ENCODE data around the gene SEMA3F.
A peak's percentile ranks its signal among the peaks of the same experiment; 100 is the strongest.

The SEMA3F gene

GRCh38 chr3:50233176-50233575, 78.1 kb downstream of the SEMA3F start:
- H3K27me3 ChIP-seq (ENCODE audit: control insufficient read depth in 1 of 2, insufficient read depth in 2 of 2, low read length in 2 of 2): no peaks in the 10 kb centered on the region
- no peak overlapping the region for H3K9ac ChIP-seq (ENCODE audit: low read length)
- no peaks in the 10 kb centered on the region for H3K36me3 ChIP-seq (ENCODE audit: insufficient read depth, low read length)
- H3K4me3 ChIP-seq (ENCODE audit: low read depth in 1 of 2, low read length in 2 of 2): no peak overlapping the region
- no peaks in the 10 kb centered on the region for H3K9me3 ChIP-seq (ENCODE audit: low read length)
- H3K4me1 ChIP-seq (ENCODE audit: insufficient read depth, low read length): peaks cover 11% of the 10 kb centered on the region
- H3K27ac ChIP-seq (ENCODE audit: low read depth, low read length): no peak overlapping the region

GRCh38 chr3:50235716-50236483, 80.8 kb downstream of the SEMA3F start, which contains the start of gene GNAI2:
Gene GNAI2 (plus strand): TSS chr3:50236204. CDS start chr3:50236336, 132 bp downstream.
- H3K4me1 ChIP-seq (ENCODE audit: insufficient read depth, low read length): peaks cover 37% of the 10 kb centered on the region
- no peaks in the 10 kb centered on the region for H3K27me3 ChIP-seq (ENCODE audit: control insufficient read depth in 1 of 2, insufficient read depth in 2 of 2, low read length in 2 of 2)
- no peaks in the 10 kb centered on the region for H3K9me3 ChIP-seq (ENCODE audit: low read length)
- peak within 1 kb of the TSS; percentile 62 to 96 for H3K4me3 ChIP-seq (ENCODE audit: low read depth in 1 of 2, low read length in 2 of 2)
- H3K9ac ChIP-seq (ENCODE audit: low read length): peak within 1 kb of the TSS; percentile 98
- peak within 1 kb of the TSS; percentile 91 for H3K27ac ChIP-seq (ENCODE audit: low read depth, low read length)
- H3K36me3 ChIP-seq (ENCODE audit: insufficient read depth, low read length): peaks cover 4% of the 10 kb centered on the region

GRCh38 chr3:50236484-50237132, 81.5 kb downstream of the SEMA3F start:
- Histone ChIP-seq H3K27me3 (ENCODE audit: control insufficient read depth in 1 of 2, insufficient read depth in 2 of 2, low read length in 2 of 2) (no peaks in the 10 kb centered on the region), H3K36me3 (ENCODE audit: insufficient read depth, low read length) (peaks cover 4% of the 10 kb centered on the region), H3K27ac (ENCODE audit: low read depth, low read length) (peak overlapping the region; percentile 91), H3K9ac (ENCODE audit: low read length) (peak overlapping the region; percentile 98), H3K9me3 (ENCODE audit: low read length) (no peaks in the 10 kb centered on the region), H3K4me1 (ENCODE audit: insufficient read depth, low read length) (peaks cover 44% of the 10 kb centered on the region), H3K4me3 (ENCODE audit: low read depth in 1 of 2, low read length in 2 of 2) (peak overlapping the region; percentile 62 to 96)

GRCh38 chr3:50237133-50237651, 82.1 kb downstream of the SEMA3F start:
- Histone ChIP-seq H3K4me3 (ENCODE audit: low read depth in 1 of 2, low read length in 2 of 2) (peak overlapping the region; percentile 62 to 96), H3K9me3 (ENCODE audit: low read length) (no peaks in the 10 kb centered on the region), H3K9ac (ENCODE audit: low read length) (peak overlapping the region; percentile 98), H3K27ac (ENCODE audit: low read depth, low read length) (peak overlapping the region; percentile 91), H3K36me3 (ENCODE audit: insufficient read depth, low read length) (peaks cover 4% of the 10 kb centered on the region), H3K4me1 (ENCODE audit: insufficient read depth, low read length) (peaks cover 50% of the 10 kb centered on the region), H3K27me3 (ENCODE audit: control insufficient read depth in 1 of 2, insufficient read depth in 2 of 2, low read length in 2 of 2) (no peaks in the 10 kb centered on the region)

GRCh38 chr3:50237754-50238548, 82.8 kb downstream of the SEMA3F start:
- peak overlapping the region; percentile 98 for H3K9ac ChIP-seq (ENCODE audit: low read length)
- H3K4me1 ChIP-seq (ENCODE audit: insufficient read depth, low read length): peaks cover 57% of the 10 kb centered on the region
- peak overlapping the region; percentile 62 to 96 for H3K4me3 ChIP-seq (ENCODE audit: low read depth in 1 of 2, low read length in 2 of 2)
- H3K27ac ChIP-seq (ENCODE audit: low read depth, low read length): peak overlapping the region; percentile 91
- no peaks in the 10 kb centered on the region for H3K27me3 ChIP-seq (ENCODE audit: control insufficient read depth in 1 of 2, insufficient read depth in 2 of 2, low read length in 2 of 2)
- H3K9me3 ChIP-seq (ENCODE audit: low read length): no peaks in the 10 kb centered on the region
- H3K36me3 ChIP-seq (ENCODE audit: insufficient read depth, low read length): peaks cover 4% of the 10 kb centered on the region

GRCh38 chr3:50238549-50239026, 83.5 kb downstream of the SEMA3F start:
- H3K27ac ChIP-seq (ENCODE audit: low read depth, low read length): peak overlapping the region; percentile 91
- H3K9me3 ChIP-seq (ENCODE audit: low read length): no peaks in the 10 kb centered on the region
- no peaks in the 10 kb centered on the region for H3K27me3 ChIP-seq (ENCODE audit: control insufficient read depth in 1 of 2, insufficient read depth in 2 of 2, low read length in 2 of 2)
- H3K4me3 ChIP-seq (ENCODE audit: low read depth in 1 of 2, low read length in 2 of 2): peak overlapping the region; percentile 62 to 96
- H3K4me1 ChIP-seq (ENCODE audit: insufficient read depth, low read length): peaks cover 64% of the 10 kb centered on the region
- peak overlapping the region; percentile 98 for H3K9ac ChIP-seq (ENCODE audit: low read length)
- H3K36me3 ChIP-seq (ENCODE audit: insufficient read depth, low read length): peaks cover 4% of the 10 kb centered on the region
